ENCODE data around the gene RELL2.

RELL2 gene, protein sequence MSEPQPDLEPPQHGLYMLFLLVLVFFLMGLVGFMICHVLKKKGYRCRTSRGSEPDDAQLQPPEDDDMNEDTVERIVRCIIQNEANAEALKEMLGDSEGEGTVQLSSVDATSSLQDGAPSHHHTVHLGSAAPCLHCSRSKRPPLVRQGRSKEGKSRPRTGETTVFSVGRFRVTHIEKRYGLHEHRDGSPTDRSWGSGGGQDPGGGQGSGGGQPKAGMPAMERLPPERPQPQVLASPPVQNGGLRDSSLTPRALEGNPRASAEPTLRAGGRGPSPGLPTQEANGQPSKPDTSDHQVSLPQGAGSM

DNA sequence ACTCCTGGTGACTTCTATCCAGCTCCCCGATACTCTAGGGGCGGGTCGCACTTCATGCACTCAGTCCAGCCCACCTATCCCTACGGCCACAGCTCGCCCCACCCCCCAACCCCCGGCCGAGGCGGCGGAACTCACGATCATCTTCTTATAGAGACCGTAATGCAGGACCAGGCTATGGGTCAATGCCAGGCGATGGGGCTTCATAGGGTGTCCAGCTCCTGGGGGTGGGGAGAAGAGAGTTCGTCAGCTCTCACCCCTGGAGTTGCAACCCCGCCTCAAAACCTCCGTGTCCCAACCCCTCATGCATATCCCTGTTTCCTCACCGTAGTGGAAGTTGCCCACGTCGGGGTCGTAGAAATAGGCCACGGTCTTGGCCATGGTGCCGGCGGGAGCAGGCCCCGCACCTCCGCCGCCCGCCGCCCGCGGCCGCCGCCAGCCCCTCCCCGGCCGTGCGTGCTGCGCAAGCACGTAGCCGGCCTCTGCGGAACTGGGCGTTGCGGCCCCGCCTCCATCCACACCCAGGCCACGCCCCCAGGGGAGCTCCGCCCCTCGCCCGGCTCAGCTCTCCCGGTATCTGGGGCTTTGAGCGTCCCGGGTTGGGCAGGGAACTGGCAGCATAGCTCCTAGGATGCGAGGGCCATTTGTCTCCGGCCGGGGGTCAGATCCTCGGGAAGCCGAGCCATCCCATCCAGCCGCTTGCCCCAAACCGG, at the start of gene RELL2, which contains the start of gene HDAC3:
Gene RELL2, plus strand, starts transcription at position 585 of the 710 bp plus-strand sequence. CDS start 1,229 bp downstream, outside the sequence.
Gene HDAC3, minus strand, starts transcription at position 437 of the 710 bp plus-strand sequence. Its CDS starts 59 bp downstream, at position 378.
- H3K4me3 ChIP-seq (ENCODE audit: low read depth, low read length) = peak within 1 kb of the TSS; percentile 78
- DNase-seq = peak; percentile 95
- H3K27ac ChIP-seq = peak within 1 kb of the TSS; percentile 87
- no peaks in the 10 kb centered on the region for H3K27me3 ChIP-seq (ENCODE audit: insufficient read depth, low read depth, severe bottlenecking)
- H3K36me3 ChIP-seq = peaks cover 46% of the 10 kb centered on the region
- no peaks in the 10 kb centered on the region for H3K9me3 ChIP-seq (ENCODE audit: severe bottlenecking)
- no peak for TF ChIP-seq CTCF (IDR thresholded peaks at IDR 0.05; ENCODE audit: low read depth, low read length)

DNA sequence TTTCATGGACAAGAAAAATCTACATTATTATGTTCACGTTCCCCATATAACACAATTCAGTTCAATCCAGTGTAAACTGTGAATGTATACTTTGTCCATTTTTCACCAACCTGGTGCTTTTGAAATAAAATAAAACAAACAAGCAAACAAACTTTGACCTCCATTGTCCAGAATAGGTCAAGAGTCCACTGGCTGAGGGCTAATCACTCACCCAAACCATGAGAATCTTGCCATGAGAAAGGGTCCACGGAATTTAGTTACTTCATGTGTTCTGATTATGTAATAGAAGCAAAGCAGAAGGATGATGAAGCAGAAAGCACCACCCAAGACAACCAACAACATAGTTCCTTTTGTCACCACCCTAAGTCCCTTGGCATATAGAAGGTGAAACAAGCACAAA, 46.7 kb upstream of the RELL2 start:
- Histone ChIP-seq H3K27ac (no peak overlapping the region), H3K27me3 (ENCODE audit: insufficient read depth, low read depth, severe bottlenecking) (no peaks in the 10 kb centered on the region), H3K9me3 (ENCODE audit: severe bottlenecking) (no peaks in the 10 kb centered on the region), H3K36me3 (peaks cover 29% of the 10 kb centered on the region), H3K4me3 (ENCODE audit: low read depth, low read length) (no peak overlapping the region)
- no peak for TF ChIP-seq CTCF (IDR thresholded peaks at IDR 0.05; ENCODE audit: low read depth, low read length)
- no peak for DNase-seq

DNA sequence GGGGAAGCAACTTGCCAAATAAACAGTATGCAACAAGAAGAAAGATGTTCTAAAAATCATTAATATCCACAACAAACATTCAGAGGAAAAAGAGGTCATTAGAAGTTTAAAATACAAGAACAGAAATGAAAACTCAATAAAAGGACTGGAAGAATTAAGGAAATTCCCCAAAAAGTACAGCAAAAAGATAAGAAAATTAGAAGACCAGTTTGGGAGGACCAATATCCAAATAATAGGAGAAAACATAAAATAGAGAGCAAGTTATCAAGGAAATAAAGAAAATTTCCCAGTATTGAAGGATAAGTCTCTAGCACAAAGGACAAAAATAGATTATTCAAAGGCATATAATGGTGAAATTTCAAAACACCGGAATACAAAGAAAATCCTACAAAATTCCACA, 39.9 kb upstream of the RELL2 start:
- Histone ChIP-seq H3K4me3 (ENCODE audit: low read depth, low read length) (no peak overlapping the region), H3K27ac (peak overlapping the region; percentile 14; the same call in 1 of the 2 replicates), H3K27me3 (ENCODE audit: insufficient read depth, low read depth, severe bottlenecking) (no peaks in the 10 kb centered on the region), H3K36me3 (peaks cover 10% of the 10 kb centered on the region), H3K9me3 (ENCODE audit: severe bottlenecking) (peaks cover 2% of the 10 kb centered on the region)
- DNase-seq = no peak
- TF ChIP-seq CTCF (IDR thresholded peaks at IDR 0.05; ENCODE audit: low read depth, low read length) = no peak

DNA sequence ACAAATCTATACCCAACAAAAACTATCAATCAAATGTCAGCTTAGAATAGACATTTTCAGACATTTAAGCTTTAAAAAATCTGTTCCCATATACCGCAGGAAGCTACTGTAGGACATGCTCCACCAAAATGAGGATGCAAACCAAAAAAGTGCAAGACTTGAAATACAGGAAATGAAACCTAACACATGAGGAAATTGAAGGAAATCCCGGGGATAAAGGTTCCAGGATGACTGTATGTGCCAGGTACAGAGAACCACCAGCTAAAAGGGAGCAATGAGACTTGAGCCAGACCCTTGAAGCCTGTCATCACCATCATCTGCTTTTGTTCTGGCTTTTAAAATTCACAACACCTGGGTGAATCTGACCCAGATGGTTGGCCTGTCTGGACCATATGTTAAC, 39.4 kb upstream of the RELL2 start:
- Histone ChIP-seq H3K4me3 (ENCODE audit: low read depth, low read length) (no peak overlapping the region), H3K27ac (no peak overlapping the region), H3K36me3 (peaks cover 10% of the 10 kb centered on the region), H3K9me3 (ENCODE audit: severe bottlenecking) (peaks cover 2% of the 10 kb centered on the region), H3K27me3 (ENCODE audit: insufficient read depth, low read depth, severe bottlenecking) (no peaks in the 10 kb centered on the region)
- no peak for TF ChIP-seq CTCF (IDR thresholded peaks at IDR 0.05; ENCODE audit: low read depth, low read length)
- DNase-seq = no peak

- H3K4me3 ChIP-seq (ENCODE audit: low read depth, low read length) = no peak overlapping the region
- no peak for TF ChIP-seq CTCF (IDR thresholded peaks at IDR 0.05; ENCODE audit: low read depth, low read length)
- peak; percentile 33 for DNase-seq
- H3K36me3 ChIP-seq = peaks cover 10% of the 10 kb centered on the region
- peaks cover 2% of the 10 kb centered on the region for H3K9me3 ChIP-seq (ENCODE audit: severe bottlenecking)
- no peaks in the 10 kb centered on the region for H3K27me3 ChIP-seq (ENCODE audit: insufficient read depth, low read depth, severe bottlenecking)
- no peak overlapping the region for H3K27ac ChIP-seq
Observed at GRCh38 chr5:141597814-141598213, 39.0 kb upstream of the RELL2 start.
